Activated CD4-positive, alpha-beta T cell treated with anti-CD3 and anti-CD28 coated beads for 1 hour (primary cell): ENCODE data around the gene BRD1.

Source experiments
- DNase-seq: peaks from one replicate; pipeline ENCODE4 v3.0.0-alpha.2; 2020

BRD1 gene

GRCh38 chr22:49749885-49750510 lies 77.7 kb downstream of the BRD1 start:
- DNase-seq = no peak

GRCh38 chr22:49749227-49749626 lies 78.4 kb downstream of the BRD1 start:
- no peak for DNase-seq

- DNase-seq = no peak
These were observed 79.2 kb downstream of the BRD1 start for GRCh38 chr22:49748514-49748913.

GRCh38 chr22:49747716-49748115 lies 80.0 kb downstream of the BRD1 start:
- DNase-seq = no peak

GRCh38 chr22:49747130-49747529 lies 80.5 kb downstream of the BRD1 start:
- DNase-seq = no peak

- DNase-seq = no peak
These were observed 81.6 kb downstream of the BRD1 start for GRCh38 chr22:49746065-49746464.

- no peak for DNase-seq
These were observed 87.4 kb downstream of the BRD1 start for GRCh38 chr22:49740242-49740641.

GRCh38 chr22:49739138-49739537 lies 88.5 kb downstream of the BRD1 start:
- DNase-seq = no peak

GRCh38 chr22:49738566-49738965 lies 89.1 kb downstream of the BRD1 start:
- no peak for DNase-seq

- no peak for DNase-seq
These were observed 89.7 kb downstream of the BRD1 start for GRCh38 chr22:49738006-49738405.

- no peak for DNase-seq
These were observed 90.5 kb downstream of the BRD1 start for GRCh38 chr22:49737101-49737551.

GRCh38 chr22:49736538-49736937 lies 91.1 kb downstream of the BRD1 start:
- DNase-seq = no peak

GRCh38 chr22:49735901-49736421 lies 91.7 kb downstream of the BRD1 start:
- DNase-seq = no peak

- DNase-seq = no peak
These were observed 92.2 kb downstream of the BRD1 start for GRCh38 chr22:49735411-49735900.

- DNase-seq = no peak
These were observed 92.8 kb downstream of the BRD1 start for GRCh38 chr22:49734882-49735281.

GRCh38 chr22:49734390-49734789 lies 93.3 kb downstream of the BRD1 start:
- no peak for DNase-seq

- DNase-seq = no peak
These were observed 94.0 kb downstream of the BRD1 start for GRCh38 chr22:49733631-49734030.

- no peak for DNase-seq
These were observed 97.0 kb downstream of the BRD1 start for GRCh38 chr22:49730656-49731055.

GRCh38 chr22:49728570-49729271 lies 99.0 kb downstream of the BRD1 start:
- no peak for DNase-seq

- DNase-seq = no peak
These were observed 99.6 kb downstream of the BRD1 start for GRCh38 chr22:49727881-49728569.

- DNase-seq = no peak
These were observed 100.3 kb downstream of the BRD1 start for GRCh38 chr22:49727191-49727880.

GRCh38 chr22:49726701-49727101 lies 101.0 kb downstream of the BRD1 start:
- DNase-seq = no peak
